ENCODE measurements around the gene CDH1.

Gene CDH1

DNA sequence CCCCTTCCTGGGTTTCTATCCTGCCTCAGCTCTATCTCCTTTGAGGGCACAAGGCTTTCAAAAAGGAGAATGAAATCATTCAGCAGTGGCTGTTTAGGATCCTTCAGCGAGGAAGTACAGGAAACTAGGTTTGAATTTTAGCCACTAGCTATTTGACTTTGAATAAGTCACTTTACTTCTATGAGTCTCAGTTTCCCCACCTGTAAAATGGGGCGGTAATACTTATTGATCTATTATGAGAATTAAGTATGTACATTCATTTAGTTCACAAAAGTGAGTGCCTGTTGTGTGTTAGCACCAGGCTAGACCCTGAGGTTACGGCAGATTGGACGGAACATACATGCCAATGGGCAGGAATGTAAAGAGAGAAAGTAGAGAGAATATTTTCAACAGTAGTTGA lies 6.6 kb downstream of the CDH1 start:
- no peak overlapping the region for H3K9ac ChIP-seq (ENCODE audit: low read length in 5 of 5)
- no peak overlapping the region for H3K4me3 ChIP-seq (ENCODE audit: low read depth in 1 of 5, low read length in 5 of 5)
- no peak overlapping the region for H3K27ac ChIP-seq (ENCODE audit: low read depth, low read length)

DNA sequence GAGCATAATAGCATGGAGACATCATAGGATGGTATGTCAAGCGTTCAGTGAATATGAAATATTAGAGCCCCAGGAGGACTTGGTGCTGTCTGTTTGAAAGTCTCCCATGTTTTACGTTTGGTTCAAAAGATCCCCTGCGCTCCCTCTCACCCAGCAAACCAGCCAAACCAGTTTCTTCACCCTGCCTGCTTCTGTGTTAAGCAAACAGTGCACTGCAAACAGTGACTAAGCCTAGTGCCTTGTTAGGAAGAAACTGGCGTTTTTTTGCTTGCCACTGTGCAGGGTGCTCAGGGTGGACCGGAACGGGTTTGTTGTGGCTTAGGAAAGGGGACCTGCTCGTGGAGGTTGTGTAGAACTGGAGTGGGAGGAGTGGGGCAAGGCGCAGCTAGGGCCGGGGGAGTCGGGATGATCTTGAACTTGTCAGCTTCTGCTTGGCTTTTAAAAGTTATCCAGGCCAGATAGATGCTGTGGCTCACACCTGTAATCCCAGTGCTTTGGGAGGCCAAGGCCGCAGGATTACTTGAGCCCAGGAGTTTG lies 7.7 kb downstream of the CDH1 start:
- no peak overlapping the region for H3K9ac ChIP-seq (ENCODE audit: low read length in 5 of 5)
- H3K4me3 ChIP-seq (ENCODE audit: low read depth in 1 of 5, low read length in 5 of 5) = no peak overlapping the region
- peaks cover 0 to 3% (median 0%) of the 10 kb centered on the region in 5 donors for H3K27me3 ChIP-seq (ENCODE audit: control insufficient read depth in 5 of 5, insufficient read depth in 4 of 5, low read length in 5 of 5)
- no peaks in the 10 kb centered on the region for H3K9me3 ChIP-seq (ENCODE audit: control insufficient read depth in 5 of 5, low read length in 5 of 5)
- H3K4me1 ChIP-seq (ENCODE audit: control insufficient read depth in 5 of 5, insufficient read depth in 5 of 5, low read length in 5 of 5) = no peaks in the 10 kb centered on the region
- H3K36me3 ChIP-seq (ENCODE audit: control insufficient read depth in 5 of 5, insufficient read depth in 5 of 5, low read length in 5 of 5) = no peaks in the 10 kb centered on the region
- no peak overlapping the region for H3K27ac ChIP-seq (ENCODE audit: low read depth, low read length)

More for the DNA sequence above, 6.6 kb downstream of the CDH1 start:
- Histone ChIP-seq H3K4me1 (ENCODE audit: control insufficient read depth in 5 of 5, insufficient read depth in 5 of 5, low read length in 5 of 5) (no peaks in the 10 kb centered on the region), H3K27me3 (ENCODE audit: control insufficient read depth in 5 of 5, insufficient read depth in 4 of 5, low read length in 5 of 5) (peaks cover 0 to 3% (median under 1%) of the 10 kb centered on the region in 5 donors), H3K9me3 (ENCODE audit: control insufficient read depth in 5 of 5, low read length in 5 of 5) (no peaks in the 10 kb centered on the region), H3K36me3 (ENCODE audit: control insufficient read depth in 5 of 5, insufficient read depth in 5 of 5, low read length in 5 of 5) (no peaks in the 10 kb centered on the region)

DNA sequence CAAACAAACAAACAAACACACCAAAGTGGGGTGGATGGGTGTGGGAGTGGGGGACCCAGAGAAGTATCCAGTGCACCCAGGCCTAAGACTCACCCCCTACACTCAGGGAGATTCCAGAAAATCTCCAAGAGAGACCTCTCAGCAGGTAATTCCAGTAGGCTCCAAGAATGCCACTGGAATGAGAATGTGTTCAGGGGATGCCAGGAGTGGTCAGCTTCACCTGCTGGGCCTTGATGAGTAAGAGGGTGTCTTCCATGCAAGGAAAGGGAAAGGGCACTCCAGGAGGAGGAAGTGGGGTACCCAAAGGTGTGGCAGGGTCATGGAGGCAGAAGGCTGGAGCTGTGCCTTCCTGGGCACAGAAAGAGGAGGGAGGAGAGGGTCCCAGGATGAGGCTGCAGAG lies 9.9 kb downstream of the CDH1 start:
- H3K4me1 ChIP-seq (ENCODE audit: control insufficient read depth in 5 of 5, insufficient read depth in 5 of 5, low read length in 5 of 5) = no peaks in the 10 kb centered on the region
- no peak overlapping the region for H3K27ac ChIP-seq (ENCODE audit: low read depth, low read length)
- H3K4me3 ChIP-seq (ENCODE audit: low read depth in 1 of 5, low read length in 5 of 5) = no peak overlapping the region
- no peaks in the 10 kb centered on the region for H3K9me3 ChIP-seq (ENCODE audit: control insufficient read depth in 5 of 5, low read length in 5 of 5)
- H3K36me3 ChIP-seq (ENCODE audit: control insufficient read depth in 5 of 5, insufficient read depth in 5 of 5, low read length in 5 of 5) = no peaks in the 10 kb centered on the region
- peaks cover 0 to 3% (median 0%) of the 10 kb centered on the region in 5 donors for H3K27me3 ChIP-seq (ENCODE audit: control insufficient read depth in 5 of 5, insufficient read depth in 4 of 5, low read length in 5 of 5)
- H3K9ac ChIP-seq (ENCODE audit: low read length in 5 of 5) = no peak overlapping the region

DNA sequence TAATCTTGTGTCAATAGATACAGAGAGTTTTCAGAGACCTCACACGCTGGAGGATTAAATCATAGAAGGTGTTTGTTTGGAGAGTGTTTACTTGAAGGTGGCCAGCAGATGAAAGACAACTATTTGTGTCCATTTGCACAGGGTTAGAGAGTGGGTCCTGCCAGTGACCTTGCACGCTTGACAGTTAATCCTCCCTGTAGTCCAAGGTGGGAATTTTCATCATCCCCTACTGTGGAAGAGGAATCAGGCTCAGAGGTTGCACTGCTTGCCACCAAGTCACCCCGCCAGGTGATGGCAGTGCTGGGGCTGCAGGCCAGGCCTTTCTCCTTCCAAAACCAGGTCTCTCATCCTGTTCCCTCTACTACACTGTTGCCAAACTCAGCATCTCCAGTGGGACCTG lies 12.3 kb downstream of the CDH1 start:
- H3K27ac ChIP-seq (ENCODE audit: low read depth, low read length) = no peak overlapping the region
- no peaks in the 10 kb centered on the region for H3K9me3 ChIP-seq (ENCODE audit: control insufficient read depth in 5 of 5, low read length in 5 of 5)
- peaks cover 0 to 3% (median 0%) of the 10 kb centered on the region in 5 donors for H3K27me3 ChIP-seq (ENCODE audit: control insufficient read depth in 5 of 5, insufficient read depth in 4 of 5, low read length in 5 of 5)
- no peaks in the 10 kb centered on the region for H3K36me3 ChIP-seq (ENCODE audit: control insufficient read depth in 5 of 5, insufficient read depth in 5 of 5, low read length in 5 of 5)
- H3K9ac ChIP-seq (ENCODE audit: low read length in 5 of 5) = no peak overlapping the region
- no peaks in the 10 kb centered on the region for H3K4me1 ChIP-seq (ENCODE audit: control insufficient read depth in 5 of 5, insufficient read depth in 5 of 5, low read length in 5 of 5)
- no peak overlapping the region for H3K4me3 ChIP-seq (ENCODE audit: low read depth in 1 of 5, low read length in 5 of 5)

DNA sequence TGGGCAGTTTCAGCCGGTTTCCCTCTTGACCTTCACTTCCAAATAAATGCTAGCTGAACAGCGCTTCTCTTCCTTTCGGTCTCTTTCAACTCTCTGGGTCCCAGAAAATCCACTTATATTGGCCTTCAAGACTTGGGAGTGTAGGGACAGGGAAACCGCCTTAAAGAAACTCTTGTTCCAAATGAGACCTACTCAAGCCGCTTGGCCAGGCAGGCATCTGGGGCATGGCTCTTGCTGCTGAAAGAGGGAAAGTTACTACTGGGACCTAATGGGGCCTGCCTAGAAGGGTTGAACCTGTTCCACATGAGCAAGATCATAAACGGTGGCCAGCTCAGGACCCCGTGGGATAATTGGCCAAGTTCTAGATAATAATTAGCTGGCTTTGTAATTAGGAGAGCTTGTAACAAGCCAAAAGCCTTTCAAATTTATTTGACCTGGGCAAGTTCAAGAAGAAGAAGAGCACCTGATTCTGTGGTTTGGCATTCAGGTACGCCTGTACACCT lies 13.2 kb downstream of the CDH1 start:
- Histone ChIP-seq H3K4me3 (ENCODE audit: low read depth in 1 of 5, low read length in 5 of 5) (no peak overlapping the region), H3K9ac (ENCODE audit: low read length in 5 of 5) (no peak overlapping the region), H3K9me3 (ENCODE audit: control insufficient read depth in 5 of 5, low read length in 5 of 5) (no peaks in the 10 kb centered on the region), H3K27ac (ENCODE audit: low read depth, low read length) (no peak overlapping the region), H3K4me1 (ENCODE audit: control insufficient read depth in 5 of 5, insufficient read depth in 5 of 5, low read length in 5 of 5) (no peaks in the 10 kb centered on the region), H3K36me3 (ENCODE audit: control insufficient read depth in 5 of 5, insufficient read depth in 5 of 5, low read length in 5 of 5) (no peaks in the 10 kb centered on the region), H3K27me3 (ENCODE audit: control insufficient read depth in 5 of 5, insufficient read depth in 4 of 5, low read length in 5 of 5) (peaks cover 0 to 5% (median 0%) of the 10 kb centered on the region in 5 donors)

DNA sequence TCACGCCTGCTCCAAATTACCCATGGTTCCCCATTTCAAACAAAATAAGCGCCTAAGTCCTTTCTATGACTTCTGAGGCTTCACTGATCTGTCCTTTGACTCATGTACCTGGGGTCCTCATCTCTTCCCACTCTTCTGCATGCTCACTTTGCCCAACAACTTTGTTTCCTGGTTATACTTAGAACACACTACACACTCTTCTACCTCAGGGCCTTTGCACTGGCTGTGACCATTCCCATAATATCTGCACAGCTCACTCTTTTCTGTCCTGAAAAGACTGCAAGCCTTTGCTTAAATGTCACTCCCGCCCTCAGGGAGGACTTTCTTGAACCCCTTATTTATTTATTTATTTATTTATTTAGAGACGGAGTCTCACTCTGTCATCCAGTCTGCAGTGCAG lies 14.1 kb downstream of the CDH1 start:
- no peak overlapping the region for H3K27ac ChIP-seq (ENCODE audit: low read depth, low read length)
- peaks cover 0 to 5% (median 0%) of the 10 kb centered on the region in 5 donors for H3K27me3 ChIP-seq (ENCODE audit: control insufficient read depth in 5 of 5, insufficient read depth in 4 of 5, low read length in 5 of 5)
- H3K4me1 ChIP-seq (ENCODE audit: control insufficient read depth in 5 of 5, insufficient read depth in 5 of 5, low read length in 5 of 5) = no peaks in the 10 kb centered on the region
- H3K36me3 ChIP-seq (ENCODE audit: control insufficient read depth in 5 of 5, insufficient read depth in 5 of 5, low read length in 5 of 5) = no peaks in the 10 kb centered on the region
- no peak overlapping the region for H3K4me3 ChIP-seq (ENCODE audit: low read depth in 1 of 5, low read length in 5 of 5)
- no peak overlapping the region for H3K9ac ChIP-seq (ENCODE audit: low read length in 5 of 5)
- H3K9me3 ChIP-seq (ENCODE audit: control insufficient read depth in 5 of 5, low read length in 5 of 5) = no peaks in the 10 kb centered on the region

DNA sequence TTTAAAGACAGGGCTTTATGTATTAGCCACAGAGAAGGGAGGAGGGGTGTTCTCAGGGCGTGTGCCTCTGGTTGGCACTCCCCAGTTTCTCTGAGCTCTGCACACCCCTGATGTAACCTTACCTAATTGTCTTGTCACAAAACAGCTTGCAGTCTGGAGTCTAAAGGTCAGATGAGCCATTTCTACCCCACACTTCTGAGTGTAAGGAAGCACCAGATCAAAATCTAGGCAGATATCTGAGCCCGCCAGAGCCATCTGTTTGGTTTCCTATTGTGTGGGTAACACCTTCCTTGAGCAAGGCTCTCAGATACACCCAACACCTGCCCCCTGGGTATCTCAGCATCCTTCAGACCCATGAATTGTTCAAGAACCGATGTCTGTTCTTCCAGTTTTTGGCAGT lies 15.5 kb downstream of the CDH1 start:
- H3K27me3 ChIP-seq (ENCODE audit: control insufficient read depth in 5 of 5, insufficient read depth in 4 of 5, low read length in 5 of 5) = peaks cover 0 to 5% (median 0%) of the 10 kb centered on the region in 5 donors
- H3K4me1 ChIP-seq (ENCODE audit: control insufficient read depth in 5 of 5, insufficient read depth in 5 of 5, low read length in 5 of 5) = no peaks in the 10 kb centered on the region
- H3K27ac ChIP-seq (ENCODE audit: low read depth, low read length) = no peak overlapping the region
- no peaks in the 10 kb centered on the region for H3K9me3 ChIP-seq (ENCODE audit: control insufficient read depth in 5 of 5, low read length in 5 of 5)
- no peak overlapping the region for H3K9ac ChIP-seq (ENCODE audit: low read length in 5 of 5)
- no peak overlapping the region for H3K4me3 ChIP-seq (ENCODE audit: low read depth in 1 of 5, low read length in 5 of 5)
- H3K36me3 ChIP-seq (ENCODE audit: control insufficient read depth in 5 of 5, insufficient read depth in 5 of 5, low read length in 5 of 5) = no peaks in the 10 kb centered on the region

DNA sequence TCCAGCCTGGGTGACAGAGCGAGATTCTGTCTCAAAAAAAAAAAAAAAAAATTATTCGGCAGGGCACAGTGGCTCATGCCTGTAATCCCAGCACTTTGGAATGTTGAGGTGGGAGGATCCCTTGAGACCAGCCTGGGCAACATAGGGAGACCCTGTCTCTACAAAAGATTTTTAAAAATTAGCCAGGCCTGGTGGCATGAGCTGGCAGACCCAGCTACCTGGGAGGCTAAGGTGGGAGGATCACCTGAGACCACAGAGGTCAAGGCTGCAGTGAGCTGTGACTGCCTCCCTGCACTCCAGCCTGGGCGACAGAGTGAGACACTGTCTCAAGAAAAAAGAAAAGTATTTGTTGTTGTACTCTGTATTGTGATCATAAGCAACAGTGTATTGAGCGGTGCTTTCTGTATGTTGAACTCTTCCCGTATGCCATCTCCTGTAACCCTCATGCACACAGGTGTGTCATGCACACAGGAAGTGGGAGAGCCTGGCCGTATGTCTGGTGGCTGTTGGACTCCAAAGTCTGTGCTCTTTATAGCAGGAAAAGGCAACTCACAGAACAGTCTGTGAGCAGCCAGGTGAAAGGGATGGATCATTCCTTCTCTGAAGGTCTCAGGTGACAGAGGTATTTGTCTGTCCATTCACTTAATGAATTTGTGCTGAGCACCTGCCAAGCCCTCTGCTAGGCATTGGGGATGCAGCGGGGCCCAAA lies 17.1 kb downstream of the CDH1 start:
- Histone ChIP-seq H3K4me3 (ENCODE audit: low read depth in 1 of 5, low read length in 5 of 5) (no peak overlapping the region), H3K9me3 (ENCODE audit: control insufficient read depth in 5 of 5, low read length in 5 of 5) (no peaks in the 10 kb centered on the region), H3K4me1 (ENCODE audit: control insufficient read depth in 5 of 5, insufficient read depth in 5 of 5, low read length in 5 of 5) (no peaks in the 10 kb centered on the region), H3K36me3 (ENCODE audit: control insufficient read depth in 5 of 5, insufficient read depth in 5 of 5, low read length in 5 of 5) (no peaks in the 10 kb centered on the region), H3K9ac (ENCODE audit: low read length in 5 of 5) (no peak overlapping the region), H3K27ac (ENCODE audit: low read depth, low read length) (no peak overlapping the region), H3K27me3 (ENCODE audit: control insufficient read depth in 5 of 5, insufficient read depth in 4 of 5, low read length in 5 of 5) (peaks cover 0 to 5% (median 0%) of the 10 kb centered on the region in 5 donors)

DNA sequence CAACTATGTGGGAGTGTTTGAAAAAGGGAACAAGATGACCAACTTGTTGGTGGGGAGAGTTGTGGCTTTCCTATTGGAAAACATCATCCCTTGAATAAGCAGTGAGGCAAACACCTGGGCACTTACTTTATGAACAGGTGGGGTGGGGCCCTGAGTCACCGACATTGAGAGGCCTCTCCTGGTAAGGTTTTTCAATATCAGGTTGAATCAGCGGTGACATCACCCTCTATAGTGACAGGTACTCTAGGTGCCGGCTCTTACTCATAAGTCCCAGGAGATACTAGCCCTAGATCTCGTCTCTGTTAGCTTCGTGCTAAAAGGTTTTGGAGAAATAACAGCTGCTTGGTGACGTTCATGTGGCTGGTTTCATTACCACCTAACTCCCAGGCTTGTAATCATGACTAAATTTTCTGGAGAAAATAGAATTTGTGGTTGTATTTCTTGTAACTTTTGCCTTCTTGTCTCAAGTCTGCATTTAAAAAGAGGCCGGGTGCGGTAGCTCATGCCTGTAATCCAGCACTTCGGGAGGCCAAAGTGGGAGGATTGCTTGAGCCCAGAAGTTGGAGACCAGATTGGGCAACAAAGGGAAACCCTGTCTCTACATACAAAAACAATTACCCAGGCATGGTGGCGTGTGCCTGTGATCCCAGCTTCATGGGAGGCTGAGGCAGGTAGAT lies 19.3 kb downstream of the CDH1 start:
- Histone ChIP-seq H3K9ac (ENCODE audit: low read length in 5 of 5) (no peak overlapping the region), H3K27ac (ENCODE audit: low read depth, low read length) (no peak overlapping the region), H3K36me3 (ENCODE audit: control insufficient read depth in 5 of 5, insufficient read depth in 5 of 5, low read length in 5 of 5) (no peaks in the 10 kb centered on the region), H3K27me3 (ENCODE audit: control insufficient read depth in 5 of 5, insufficient read depth in 4 of 5, low read length in 5 of 5) (peaks cover 0 to 11% (median 3%) of the 10 kb centered on the region in 5 donors), H3K9me3 (ENCODE audit: control insufficient read depth in 5 of 5, low read length in 5 of 5) (no peaks in the 10 kb centered on the region), H3K4me1 (ENCODE audit: control insufficient read depth in 5 of 5, insufficient read depth in 5 of 5, low read length in 5 of 5) (no peaks in the 10 kb centered on the region), H3K4me3 (ENCODE audit: low read depth in 1 of 5, low read length in 5 of 5) (no peak overlapping the region)

DNA sequence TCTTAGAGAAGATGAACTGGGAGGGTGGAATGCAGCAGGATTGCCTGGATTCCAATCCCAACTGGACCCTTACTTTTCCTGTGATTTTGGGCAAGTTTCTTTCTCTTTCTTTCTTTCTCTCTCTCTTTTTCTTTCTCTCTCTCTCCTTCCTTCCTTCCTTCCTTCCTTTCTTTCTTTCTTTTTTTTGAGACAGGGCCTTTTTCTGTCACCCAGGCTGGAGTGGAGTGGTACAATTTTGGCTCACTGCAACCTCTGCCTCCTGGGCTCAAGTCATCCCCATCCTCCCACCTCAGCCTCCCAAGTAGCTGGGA lies 20.5 kb downstream of the CDH1 start:
- Histone ChIP-seq H3K9me3 (ENCODE audit: control insufficient read depth in 5 of 5, low read length in 5 of 5) (no peaks in the 10 kb centered on the region), H3K4me1 (ENCODE audit: control insufficient read depth in 5 of 5, insufficient read depth in 5 of 5, low read length in 5 of 5) (no peaks in the 10 kb centered on the region), H3K27me3 (ENCODE audit: control insufficient read depth in 5 of 5, insufficient read depth in 4 of 5, low read length in 5 of 5) (peaks cover 7 to 15% (median 10%) of the 10 kb centered on the region in 5 donors), H3K27ac (ENCODE audit: low read depth, low read length) (no peak overlapping the region), H3K36me3 (ENCODE audit: control insufficient read depth in 5 of 5, insufficient read depth in 5 of 5, low read length in 5 of 5) (no peaks in the 10 kb centered on the region), H3K9ac (ENCODE audit: low read length in 5 of 5) (no peak overlapping the region), H3K4me3 (ENCODE audit: low read depth in 1 of 5, low read length in 5 of 5) (no peak overlapping the region)
